Uterus (tissue), 2 donors: ENCODE results near the gene LOX.

Source experiments
- CTCF ChIP-seq, 4 experiments: fragments of 200-600 bp in 2 of 4; fragments of 450-650 bp in 2 of 4; sonication (generic) in 2 of 4; IDR thresholded peaks; one replicate each; pipeline ENCODE4 v1.5.1; 2016 to 2019; ENCODE audit warnings: antibody characterized with exemption in 4 of 4, mild to moderate bottlenecking in 2 of 4, moderate library complexity in 1 of 4
- POLR2A ChIP-seq, 2 donors: fragments of 450-650 bp; IDR thresholded peaks; one replicate each; pipeline ENCODE4 v1.6.1; 2016; ENCODE audit warnings: antibody characterized with exemption in 2 of 2, mild to moderate bottlenecking in 1 of 2, moderate library complexity in 1 of 2

GRCh38 chr5:122112733-122113558 lies 34.9 kb upstream of the LOX start:
- no peak for TF ChIP-seq CTCF (IDR thresholded peaks at IDR 0.05)
- no peak for TF ChIP-seq POLR2A (IDR thresholded peaks at IDR 0.05)
